Femur (tissue), 1 donor: Measurements from ENCODE around the gene CEP295NL.
A peak's percentile ranks its signal among the peaks of the same experiment; 100 is the strongest.
"Not testable (repeated sequence)": the region's sequence is repeated elsewhere in the genome, so short reads cannot be mapped to it uniquely, and the experiment has no call there.

ENCODE experiments used
- DNase-seq: peaks from one replicate; pipeline ENCODE4 v3.0.0-alpha.2; 2017

CEP295NL gene

DNA sequence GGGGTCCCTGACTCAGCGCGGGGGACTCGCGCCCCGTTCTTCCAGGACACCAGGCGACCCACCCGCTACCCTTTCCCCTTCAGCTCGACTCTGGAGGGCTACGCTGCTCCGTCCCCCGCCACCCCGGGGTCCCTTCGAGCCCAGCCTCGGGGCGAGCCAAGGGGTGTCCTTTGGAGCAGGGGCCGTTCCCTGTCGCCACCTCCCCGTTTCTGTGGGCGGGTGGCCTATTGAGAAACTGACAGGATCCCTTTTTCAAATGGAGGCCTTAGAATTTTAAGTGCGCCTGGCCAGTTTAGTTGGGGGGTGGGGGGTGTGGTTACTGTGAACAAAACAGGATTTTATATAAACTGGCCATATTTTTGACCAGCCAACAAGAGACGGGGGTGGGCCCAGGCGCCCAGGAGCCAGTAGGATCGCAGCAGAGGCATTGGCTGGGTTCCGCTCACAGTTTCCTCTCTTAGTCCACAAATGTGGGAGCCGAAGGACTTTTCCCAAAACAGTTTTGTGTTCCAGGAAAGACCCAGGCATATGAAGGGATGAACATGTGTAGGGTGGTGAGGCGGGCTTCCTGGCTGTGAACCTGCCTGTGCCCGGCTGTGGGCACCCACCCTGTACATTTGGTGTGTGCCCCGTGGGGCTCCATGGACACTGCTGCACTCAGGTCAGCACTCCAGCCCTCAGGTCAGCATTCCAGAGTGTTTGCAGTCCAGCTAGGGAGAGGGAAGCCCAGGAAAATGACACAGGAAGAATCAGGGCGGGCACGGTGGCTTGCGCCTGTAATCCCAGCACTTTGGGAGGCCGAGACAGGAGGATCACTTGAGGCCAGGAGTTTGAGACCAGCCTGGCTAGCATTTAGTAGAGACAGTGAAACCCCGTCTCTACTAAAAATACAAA lies 22.9 kb upstream of the CEP295NL start:
- DNase-seq = peak; percentile 93

DNA sequence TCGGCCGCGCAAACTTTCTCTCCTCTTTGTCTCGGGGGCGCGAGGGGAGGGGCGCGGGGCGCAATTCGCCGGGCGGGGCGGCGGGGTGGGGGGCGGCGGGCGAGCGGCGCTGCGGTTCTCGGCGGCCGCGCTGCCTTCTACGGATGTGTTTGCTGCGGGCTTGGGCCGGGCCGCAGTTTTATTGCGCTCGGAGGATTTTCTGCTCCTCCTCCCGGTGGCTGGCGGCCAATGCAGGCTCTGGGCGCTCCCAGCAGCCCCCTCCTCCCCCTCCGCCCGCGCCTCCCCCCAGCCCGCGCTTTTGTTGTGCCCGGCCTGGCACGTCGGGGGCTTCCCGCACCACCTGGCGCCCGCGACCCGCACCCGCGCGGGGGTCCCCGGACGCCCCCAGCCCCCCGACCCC lies 22.2 kb upstream of the CEP295NL start, which contains the start of gene TIMP2:
Gene TIMP2 (minus strand): TSS at position 154 of the 400 bp plus-strand sequence. CDS start 299 bp downstream, outside the sequence.
- peak; percentile 94 for DNase-seq

DNA sequence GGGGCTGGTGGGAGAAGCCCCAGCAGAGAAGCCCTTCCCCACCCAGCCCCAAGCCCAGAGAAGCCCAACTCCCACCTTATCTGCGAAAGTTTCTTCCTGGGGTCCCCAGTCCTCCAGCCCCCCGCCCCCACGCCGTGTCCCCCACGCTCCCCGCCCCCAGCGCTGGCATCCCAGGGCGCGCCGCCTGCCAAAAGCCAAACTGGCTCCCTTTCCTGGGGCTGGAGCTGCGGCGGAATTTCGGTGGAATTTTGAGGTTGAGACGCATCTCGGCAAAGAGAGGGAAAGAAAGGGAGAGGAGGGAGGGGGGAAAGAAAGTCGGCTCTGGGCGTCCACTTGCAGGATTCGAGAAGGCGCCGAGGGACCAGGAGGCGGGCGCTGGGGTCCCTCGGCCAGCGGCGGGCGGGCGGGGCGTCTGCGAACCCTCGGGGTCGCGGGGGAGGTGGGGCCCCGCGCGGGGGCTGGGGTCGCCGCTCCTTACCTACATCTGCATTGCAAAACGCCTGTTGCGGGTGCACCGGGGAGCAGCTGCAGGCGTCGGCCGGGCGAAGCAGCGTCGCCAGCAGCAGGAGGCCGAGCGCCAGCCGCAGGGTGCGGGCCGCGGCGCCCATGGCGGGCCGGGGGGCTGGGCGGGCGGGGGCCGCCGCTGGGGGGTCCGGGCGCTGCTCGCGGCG lies 21.6 kb upstream of the CEP295NL start:
- DNase-seq = peak; percentile 64

DNA sequence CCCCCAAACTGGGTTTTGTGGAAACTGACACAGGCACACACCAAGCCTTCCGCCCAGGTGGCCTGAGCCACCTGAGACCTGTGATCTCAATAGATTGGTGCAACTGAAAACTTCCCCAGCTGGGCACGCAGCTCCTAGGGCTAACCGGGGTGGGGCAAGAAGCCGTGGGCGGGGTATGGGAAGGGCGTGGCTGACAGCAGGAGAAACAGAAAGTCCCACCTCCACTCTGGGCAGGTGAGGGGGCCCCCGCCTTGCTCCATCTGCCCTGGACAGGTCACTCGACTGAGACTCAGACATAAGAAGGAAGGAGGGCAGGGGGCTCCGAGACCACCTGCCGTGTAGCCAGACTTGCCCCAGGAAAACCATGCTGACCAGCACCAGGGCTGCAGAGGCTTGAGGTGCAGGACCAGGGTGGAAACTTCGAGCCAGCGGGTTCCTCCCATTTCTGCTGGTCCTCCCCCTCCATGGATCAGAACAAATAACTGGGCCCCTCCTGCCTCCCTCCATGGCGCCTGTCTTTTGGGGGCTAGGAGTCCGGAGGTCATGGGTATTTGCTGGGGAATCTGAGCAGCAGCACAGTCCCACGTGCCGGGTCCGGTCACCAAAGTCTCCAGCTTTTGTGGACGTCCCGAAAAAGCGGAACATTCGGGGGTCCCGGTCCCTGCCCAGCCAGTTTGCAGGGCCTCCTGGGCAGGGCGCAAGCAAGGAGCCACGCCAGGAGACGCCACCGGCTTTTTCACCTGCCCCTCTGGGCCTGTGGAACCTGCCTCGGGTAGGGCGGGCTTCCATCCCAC lies 20.9 kb upstream of the CEP295NL start:
- DNase-seq = peak; percentile 70

DNA sequence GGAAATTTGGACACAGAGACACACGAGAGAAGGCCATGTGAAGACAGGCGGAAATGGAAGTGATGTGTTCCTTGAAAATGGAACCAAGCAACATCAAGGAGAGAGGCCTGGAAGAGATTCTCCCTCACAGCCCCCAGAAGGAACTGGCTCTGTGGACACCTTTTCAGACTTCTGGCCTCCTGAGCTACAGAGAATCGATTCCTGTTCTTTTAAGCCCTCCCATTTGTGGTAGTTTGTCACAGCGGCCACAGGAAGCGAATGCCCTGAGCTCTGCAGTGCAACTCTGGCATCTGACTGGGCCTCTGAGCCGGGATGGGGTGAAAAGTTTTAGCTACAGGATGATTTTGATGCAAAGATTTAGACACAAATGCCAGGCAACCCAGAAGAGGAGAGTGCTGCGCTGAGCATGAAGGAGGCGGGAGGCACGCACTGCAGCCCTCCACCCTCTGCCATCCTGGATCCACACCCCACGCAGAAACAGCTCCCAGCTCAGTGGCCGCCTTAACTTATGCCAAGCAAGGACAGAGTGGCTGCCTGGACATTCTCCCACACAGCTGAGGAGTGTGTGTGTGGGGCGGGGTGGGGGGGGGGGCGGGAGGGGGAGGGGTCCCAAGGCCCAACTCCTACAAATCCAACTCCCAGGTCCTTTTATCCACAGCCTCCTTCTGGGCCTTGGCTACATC lies 20.0 kb upstream of the CEP295NL start:
- DNase-seq = no peak

DNA sequence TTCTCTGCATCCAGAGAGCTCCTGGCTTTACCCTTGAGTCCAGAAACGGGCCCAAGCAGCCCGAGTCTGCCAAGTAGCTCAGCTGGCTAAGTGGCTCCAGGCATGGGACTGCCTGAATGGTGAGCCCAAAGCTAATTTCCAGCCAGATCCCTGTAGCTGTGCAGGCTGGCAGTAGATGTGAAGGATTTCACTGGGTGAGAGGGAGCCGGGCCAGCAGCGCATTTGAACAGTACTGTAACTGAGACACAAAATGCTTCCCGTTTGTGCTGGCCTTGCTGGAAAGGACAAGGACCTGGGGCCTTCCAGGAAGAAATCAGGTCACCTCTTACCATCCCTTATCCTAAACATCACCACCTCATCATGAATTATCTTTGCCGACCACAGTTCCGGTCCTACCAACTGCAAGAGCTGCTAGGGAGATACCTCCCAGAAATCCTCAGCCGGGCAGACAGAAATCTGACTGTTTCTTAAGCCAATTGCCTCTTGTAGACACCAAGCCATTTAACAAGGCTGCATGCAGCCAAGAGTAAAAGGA lies 18.5 kb upstream of the CEP295NL start:
- DNase-seq = peak; percentile 71

DNA sequence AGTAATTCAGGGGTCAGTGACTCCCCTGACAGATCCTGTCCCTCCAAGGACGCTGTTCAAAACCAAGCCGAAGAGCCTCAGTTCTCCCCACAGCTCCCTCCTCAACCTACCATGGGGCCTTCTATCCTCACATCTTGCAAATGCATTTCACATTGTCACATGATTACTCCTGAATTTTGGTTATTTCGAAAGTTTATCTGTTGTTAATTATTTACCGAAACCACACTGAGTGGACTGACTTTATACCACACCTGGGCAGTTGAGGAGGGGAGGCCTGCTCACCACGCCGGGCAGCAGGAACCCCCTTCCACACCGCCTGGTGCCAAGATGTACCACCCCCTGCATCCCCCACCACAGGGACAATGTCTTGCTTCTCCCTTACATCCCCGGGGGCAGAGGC lies 17.5 kb upstream of the CEP295NL start:
- DNase-seq = no peak

DNA sequence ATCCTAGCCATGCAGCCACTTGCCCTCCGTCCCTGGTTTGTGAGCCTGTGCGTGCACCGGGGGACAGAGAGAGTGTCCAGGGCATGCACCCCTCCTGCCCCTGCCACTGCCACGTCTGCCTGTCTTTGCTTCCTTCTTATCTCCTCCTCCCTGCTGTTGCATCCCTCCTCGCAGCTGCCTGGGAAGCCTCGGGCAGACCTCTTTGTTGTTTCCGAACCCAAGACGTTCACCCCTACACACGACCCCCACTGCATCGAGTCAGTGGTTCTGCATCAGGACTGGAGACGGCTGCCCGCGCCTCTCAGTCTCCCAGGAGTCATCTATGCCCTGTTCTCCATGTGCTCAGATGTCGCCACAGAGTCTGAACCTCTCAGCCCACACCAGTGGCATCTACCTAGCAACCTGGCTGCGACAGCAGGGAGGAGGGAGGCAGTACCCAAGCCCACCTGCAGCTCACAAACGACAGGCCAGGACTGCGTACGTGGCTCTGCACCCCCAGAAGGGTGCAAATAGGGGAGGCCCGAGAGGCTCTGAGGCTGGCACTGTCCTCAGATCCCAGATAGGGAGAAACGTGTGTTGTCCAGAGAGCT lies 17.0 kb upstream of the CEP295NL start:
- DNase-seq = no peak

DNA sequence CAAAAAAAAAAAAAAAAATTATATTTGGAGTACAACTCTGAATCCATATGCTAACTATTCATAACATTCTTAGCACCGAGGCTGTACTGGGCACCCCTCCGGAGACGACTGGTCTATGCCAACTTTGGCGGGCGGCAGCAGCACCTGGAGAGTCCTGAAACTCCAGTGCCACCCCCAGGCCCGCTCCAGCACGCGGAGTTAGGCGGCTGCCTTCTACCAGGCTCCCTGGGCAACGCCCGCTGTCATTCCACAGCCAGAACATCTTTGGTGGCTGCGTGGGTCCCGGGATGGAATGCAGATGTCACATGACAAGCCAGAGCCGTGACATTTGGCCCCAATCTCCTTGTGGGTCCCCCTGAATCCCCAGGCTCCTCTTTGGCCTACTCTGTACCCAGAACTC lies 16.0 kb upstream of the CEP295NL start:
- no peak for DNase-seq

DNA sequence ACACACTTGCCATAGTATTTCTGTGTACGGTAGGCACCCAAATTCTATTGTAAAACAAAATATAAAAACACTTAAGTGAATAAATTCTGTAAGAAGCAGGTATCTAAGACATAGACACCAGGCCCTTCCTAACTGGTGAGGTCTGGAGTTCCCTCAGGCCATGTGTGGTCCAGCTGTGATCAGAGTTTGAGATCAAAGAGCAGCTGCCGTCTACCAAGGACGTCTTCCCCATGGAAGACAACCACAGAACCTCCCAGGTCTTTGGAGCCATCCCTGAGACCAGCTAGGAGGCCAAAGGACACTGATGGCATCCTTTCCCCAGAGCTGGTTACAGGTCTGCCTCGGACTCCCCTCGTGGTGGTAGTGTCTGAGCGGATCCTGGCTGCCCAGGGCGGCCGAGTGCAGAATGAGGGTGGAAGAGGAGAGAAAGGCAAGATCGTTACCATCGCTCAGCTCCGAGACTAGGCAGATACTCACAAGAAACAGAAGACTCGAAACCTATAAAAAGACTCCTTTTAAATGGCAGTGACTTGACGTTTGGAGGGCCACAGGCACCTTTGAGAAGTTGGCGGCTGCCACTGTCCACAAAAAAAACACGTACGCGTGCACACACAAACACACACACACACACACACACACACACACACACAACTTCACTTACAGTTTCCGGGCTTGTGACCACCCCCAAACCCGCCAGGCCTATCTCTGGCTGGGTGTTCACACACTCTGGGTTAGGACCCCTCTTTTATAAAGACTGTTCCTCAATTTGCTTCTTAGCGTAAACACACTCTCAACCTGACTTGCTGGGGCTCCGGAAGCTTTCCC lies 14.7 kb upstream of the CEP295NL start:
- DNase-seq = no peak

DNA sequence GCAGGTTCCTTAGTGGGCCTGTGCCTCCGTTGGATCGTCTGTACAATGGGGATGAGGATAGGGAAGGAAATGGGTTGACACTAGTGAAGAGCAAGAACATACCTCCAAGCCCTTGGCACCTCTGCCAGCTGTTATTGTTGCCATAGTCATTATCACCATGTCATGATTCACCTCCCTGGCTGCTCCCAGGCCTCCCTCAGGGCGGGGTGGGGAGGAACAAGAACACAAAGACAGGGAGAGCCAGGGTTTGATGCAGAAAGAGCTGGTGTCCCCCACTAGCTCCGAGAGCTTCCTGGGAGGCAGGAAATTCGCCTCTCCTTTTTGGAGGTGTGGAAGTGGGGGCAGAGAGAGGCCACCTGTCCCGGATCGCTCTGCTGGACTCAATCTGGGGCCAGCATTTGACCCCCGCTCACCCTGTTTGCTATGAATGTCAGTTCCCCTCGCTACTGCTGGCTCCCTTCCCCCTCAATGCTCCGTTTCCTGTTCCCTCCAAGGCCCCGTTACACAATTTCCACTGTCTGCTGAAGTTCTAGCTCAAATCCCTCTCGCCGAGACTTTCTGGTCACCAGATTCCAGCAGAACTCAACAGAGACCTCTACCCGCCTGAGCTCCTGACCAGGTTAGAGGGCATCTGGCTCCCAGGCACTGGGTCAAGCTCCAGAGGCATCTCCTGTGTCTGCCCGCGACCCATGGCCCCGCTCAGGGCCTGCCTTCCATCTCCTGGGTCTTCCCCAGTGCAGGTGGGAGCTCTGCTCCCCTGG lies 13.1 kb upstream of the CEP295NL start:
- DNase-seq = peak; percentile 61

DNA sequence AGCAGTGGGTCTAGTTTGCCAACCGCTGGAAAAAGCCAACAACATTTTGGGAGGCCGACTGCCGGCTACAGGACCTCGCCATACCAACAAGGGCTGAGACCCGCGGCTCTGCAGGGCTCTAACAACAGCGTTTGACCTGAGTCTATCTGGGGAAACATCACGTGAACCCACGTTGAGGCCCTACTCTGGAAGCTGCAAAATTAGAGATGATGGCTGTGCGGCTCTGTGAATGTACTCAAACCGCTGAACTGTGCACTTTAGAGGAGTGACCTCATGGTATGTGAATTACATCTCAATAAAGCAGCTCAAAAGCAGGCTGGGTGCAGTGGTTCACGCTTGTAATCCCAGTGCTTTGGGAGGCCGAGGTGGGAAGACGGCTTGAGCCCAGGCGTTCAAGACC lies 10.1 kb upstream of the CEP295NL start:
- no peak for DNase-seq

DNA sequence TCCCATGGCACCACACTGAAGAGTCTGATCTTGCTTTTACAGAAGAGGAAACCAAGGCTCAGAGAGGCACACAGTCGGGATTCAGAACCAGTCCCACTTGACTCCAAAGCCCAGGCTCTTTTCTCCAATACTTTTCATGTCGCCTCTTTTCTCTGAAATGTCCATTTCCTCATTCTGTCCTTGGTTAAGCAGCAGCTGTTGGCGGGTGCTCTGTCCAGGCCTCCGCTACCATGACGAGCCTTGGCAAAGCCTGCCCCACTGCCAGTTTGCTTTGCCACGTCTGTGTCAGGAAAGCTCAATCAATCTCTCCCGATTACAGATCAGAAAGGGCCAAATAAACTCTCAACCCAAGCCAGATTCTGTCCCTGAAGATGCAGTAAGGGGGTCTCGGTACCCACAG lies 9.1 kb upstream of the CEP295NL start:
- DNase-seq = no peak

DNA sequence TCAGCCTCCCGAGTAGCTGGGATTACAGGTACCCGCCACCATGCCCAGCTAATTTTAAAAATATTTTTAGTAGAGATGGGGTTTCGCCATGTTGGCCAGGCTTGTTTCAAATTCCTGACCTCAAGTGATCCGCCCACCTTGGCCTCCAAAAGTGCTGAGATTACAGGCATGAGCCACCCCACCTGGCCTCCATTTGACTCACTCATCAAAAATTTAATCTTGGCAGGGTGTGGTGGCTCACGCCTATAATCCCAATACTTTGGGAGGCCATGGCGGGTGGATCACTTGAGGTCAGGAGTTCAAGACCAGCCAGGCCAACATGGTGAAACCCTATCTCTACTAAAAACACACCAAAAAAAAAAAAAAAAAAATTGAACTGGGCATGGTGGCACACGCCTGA lies 8.5 kb upstream of the CEP295NL start:
- not testable (repeated sequence) for DNase-seq

DNA sequence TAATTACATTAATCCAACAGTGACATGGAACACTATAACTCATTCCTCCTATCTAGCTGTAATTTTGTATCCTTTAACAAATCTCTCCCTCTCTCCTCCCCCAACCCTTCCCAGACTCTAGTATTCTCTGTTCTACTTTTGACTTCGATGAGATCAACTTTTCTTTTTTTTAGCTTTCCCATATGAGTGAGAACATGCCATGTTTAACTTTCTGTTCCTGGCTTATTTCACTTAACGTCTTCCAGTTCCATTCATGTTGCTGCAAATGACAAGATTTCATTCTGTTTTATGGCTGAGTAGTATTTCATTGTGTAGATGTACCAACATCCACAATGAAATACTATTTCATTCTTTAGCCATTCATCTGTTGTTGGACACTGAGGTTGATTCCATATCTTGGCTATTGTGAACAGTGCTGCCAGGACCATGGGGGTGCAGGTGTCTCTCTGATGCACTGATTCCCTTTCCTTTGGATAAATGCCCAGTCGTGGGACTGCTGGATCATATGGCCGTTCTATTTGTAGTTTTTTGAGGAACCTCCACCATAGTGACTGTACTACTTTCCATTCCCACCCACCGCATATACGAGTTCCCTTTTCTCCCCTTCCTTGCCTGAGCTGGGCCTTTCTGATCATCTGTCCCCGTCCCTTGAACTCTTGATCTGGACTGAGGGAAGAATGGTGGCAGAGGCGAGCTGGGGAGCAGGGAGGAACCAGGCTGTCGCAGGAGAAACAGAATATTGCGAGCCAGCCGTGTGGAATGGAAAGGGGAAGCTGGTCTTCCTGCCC lies 7.7 kb upstream of the CEP295NL start:
- DNase-seq = no peak

DNA sequence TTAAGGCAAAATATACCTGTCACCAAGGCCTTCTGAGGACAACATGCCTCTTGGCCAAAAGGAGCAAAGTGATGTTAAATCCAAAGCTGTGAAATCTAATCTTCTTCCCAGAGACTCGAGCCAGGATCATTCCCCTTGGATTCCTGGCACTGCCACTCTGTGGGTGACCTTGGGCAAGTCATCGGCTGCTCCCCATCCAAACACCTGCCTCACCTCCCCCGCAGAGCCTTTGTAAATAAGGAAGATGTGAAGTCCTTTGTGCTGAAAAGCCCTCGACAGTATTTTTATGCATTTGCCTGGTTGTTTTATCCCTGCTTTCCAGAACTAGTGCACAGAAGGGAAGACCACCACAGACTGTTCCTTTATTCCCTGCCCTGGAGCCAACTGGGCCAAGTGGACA lies 5.4 kb upstream of the CEP295NL start:
- no peak for DNase-seq

DNA sequence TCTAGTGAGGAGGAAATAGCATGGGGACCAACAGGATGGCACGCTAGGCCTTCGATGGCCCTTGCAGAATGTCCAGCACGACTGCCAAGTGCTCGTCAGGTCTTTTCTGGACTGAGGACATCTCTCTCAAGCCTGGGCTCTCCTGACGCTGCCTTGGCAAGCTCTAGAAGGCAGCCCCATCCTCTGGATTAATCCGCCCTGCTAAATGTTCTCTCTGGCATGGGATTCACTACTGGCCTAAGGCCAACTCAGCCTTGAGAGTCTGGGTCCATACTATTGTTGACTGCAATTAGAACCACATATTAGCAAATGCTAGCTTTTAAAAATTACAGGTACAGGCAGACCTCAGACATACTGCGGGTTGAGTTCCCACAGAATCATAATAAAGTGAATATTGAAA lies 2.5 kb upstream of the CEP295NL start:
- no peak for DNase-seq

DNA sequence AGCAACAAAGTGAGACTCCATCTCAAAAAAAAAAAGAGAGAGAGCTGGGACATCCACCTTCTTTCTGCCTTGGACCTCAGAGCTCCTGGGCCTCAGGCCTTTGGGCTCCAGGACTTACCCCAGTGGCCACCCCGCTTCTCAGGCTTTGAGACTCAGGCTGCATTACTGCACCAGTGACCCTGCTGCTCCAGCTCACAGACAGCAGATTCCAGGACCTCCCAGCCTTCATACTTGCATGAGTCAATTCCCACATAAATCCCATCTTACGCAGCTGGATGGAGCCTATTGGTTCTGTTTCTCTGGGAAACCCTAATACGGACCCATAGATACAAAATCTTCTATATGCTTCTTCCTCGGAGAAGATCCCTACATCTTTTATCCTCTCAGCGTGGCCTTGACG lies 2.1 kb upstream of the CEP295NL start:
- no peak for DNase-seq

DNA sequence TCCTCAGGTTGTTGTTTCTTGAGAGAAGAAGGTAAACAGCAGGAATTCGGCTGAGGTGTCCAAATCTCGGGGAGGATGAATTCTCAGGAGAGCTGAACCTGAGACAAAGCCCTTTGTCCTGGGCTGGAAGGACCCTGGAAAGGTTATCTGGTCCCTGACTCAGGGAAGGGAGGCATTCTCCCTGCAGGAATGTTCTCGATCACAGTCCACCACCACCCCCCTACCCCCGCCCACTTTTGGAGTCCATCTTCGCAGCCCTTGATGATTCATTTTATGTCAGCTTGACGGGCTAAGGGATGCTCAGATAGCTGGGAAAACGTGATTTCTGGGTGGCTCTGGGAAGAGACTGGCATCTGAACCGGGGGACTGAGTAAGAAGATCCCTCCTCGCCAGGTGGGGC lies 1.4 kb upstream of the CEP295NL start:
- no peak for DNase-seq

DNA sequence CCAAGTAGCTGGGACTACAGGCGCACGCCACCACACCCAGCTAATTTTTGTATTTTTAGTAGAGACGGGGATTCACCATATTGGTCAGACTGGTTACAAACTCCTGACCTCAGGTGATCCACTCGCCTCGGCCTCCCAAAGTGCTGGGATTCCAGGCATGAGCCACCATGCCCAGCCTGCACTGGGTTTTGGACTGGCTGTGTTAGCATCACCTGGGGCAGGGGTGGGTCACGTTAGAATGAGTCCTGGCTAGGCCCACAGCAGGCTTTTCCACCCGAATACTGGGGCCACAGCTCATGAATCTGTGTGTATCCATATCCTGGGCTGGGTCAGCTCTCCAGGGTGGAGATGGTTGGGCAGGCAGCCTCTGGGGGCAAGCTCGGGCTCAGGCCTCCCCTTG lies 770 bp downstream of the CEP295NL start:
- DNase-seq = not testable (repeated sequence)
